HL-60 (cell line): Measurements from ENCODE around the gene RELL1.

Experiments used
- GABPA ChIP-seq: IDR thresholded peaks from 2 replicates; pipeline ENCODE4 v1.6.1; 2012; ENCODE audit warnings: low read depth
- TF ChIP-seq, protein P1 (sequence below): IDR thresholded peaks from one replicate; pipeline ENCODE4 v1.5.1; 2011; ENCODE audit warnings: low read length, control low read depth, inconsistent platforms; ENCODE audit not compliant: insufficient read depth

DNA sequence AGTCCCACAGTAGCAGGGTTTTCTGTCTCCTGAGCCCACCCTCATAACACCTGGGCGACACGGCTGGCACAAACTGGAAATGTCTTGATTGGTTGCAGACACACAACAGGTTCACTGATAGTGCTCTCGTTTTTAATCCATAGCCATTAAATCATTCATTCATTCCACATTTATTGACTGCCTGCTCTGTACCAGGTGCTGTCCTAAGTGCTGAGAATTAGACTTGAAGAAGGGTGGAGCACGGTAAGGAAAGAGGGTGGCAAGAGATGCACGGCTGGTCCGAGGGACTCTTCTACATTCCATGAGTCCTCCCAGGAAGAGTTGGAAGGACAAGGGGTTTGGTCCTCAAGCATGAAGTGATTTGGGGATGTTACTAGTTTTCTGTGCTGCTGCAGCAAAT is 100.0 kb downstream of the RELL1 start:
- TF ChIP-seq, protein P1, sequence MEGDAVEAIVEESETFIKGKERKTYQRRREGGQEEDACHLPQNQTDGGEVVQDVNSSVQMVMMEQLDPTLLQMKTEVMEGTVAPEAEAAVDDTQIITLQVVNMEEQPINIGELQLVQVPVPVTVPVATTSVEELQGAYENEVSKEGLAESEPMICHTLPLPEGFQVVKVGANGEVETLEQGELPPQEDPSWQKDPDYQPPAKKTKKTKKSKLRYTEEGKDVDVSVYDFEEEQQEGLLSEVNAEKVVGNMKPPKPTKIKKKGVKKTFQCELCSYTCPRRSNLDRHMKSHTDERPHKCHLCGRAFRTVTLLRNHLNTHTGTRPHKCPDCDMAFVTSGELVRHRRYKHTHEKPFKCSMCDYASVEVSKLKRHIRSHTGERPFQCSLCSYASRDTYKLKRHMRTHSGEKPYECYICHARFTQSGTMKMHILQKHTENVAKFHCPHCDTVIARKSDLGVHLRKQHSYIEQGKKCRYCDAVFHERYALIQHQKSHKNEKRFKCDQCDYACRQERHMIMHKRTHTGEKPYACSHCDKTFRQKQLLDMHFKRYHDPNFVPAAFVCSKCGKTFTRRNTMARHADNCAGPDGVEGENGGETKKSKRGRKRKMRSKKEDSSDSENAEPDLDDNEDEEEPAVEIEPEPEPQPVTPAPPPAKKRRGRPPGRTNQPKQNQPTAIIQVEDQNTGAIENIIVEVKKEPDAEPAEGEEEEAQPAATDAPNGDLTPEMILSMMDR, result no peak
- no peak for TF ChIP-seq GABPA
